Heart left ventricle (tissue), 16 donors: Measurements from ENCODE around the gene SLC5A9. TPM values are rescaled to one million over a fixed set of nuclear protein-coding genes. Genes with fewer than 3 reads are reported as not detected.

Experiments used
- ATAC-seq, 4 donors: fragments of 200-7000 bp; cut with Tn5 transposase; one replicate each; pipeline ENCODE4 v1.9.1; 2020 to 2022; ENCODE audit warnings: moderate library complexity in 4 of 4, mild to moderate bottlenecking in 3 of 4, moderate number of reproducible peaks in 1 of 4
- DNase-seq, 5 donors: peaks; one replicate each; pipeline ENCODE4 v3.0.0-alpha.2; 2020
- H3K27ac ChIP-seq, 12 donors: fragments of 200-600 bp; sonication (generic) in 4 of 12; one replicate each; pipeline versions ENCODE4 v1.5.0 to v1.8.0; 2016 to 2022; ENCODE audit warnings: mild to moderate bottlenecking in 2 of 12
- H3K27me3 ChIP-seq, 9 donors: fragments of 200-600 bp; sonication (generic) in 2 of 9; one replicate each; pipeline versions ENCODE4 v1.5.1 to v1.8.0; 2016 to 2022; ENCODE audit warnings: mild to moderate bottlenecking in 3 of 9
- H3K36me3 ChIP-seq, 9 donors: fragments of 200-600 bp; sonication (generic) in 2 of 9; one replicate each; pipeline versions ENCODE4 v1.5.0 to v1.8.0; 2018 to 2022; ENCODE audit warnings: mild to moderate bottlenecking in 2 of 9
- H3K4me1 ChIP-seq, 12 donors: fragments of 200-600 bp; sonication (generic) in 4 of 12; one replicate each; pipeline versions ENCODE4 v1.5.0 to v1.8.0; 2016 to 2022; ENCODE audit warnings: mild to moderate bottlenecking in 3 of 12
- H3K4me3 ChIP-seq, 12 donors: fragments of 200-600 bp; sonication (generic) in 4 of 12; one replicate each; pipeline versions ENCODE4 v1.5.0 to v1.8.0; 2017 to 2022; ENCODE audit warnings: mild to moderate bottlenecking in 9 of 12, moderate library complexity in 4 of 12
- H3K9me3 ChIP-seq, 12 donors: fragments of 200-600 bp; sonication (generic) in 4 of 12; one replicate each; pipeline versions ENCODE4 v1.5.0 to v1.8.0; 2016 to 2022; ENCODE audit warnings: mild to moderate bottlenecking in 1 of 12
- POLR2A ChIP-seq, 2 donors: fragments of 450-650 bp; IDR thresholded peaks; one replicate each; pipeline ENCODE4 v1.6.1; 2017; ENCODE audit warnings: antibody characterized with exemption in 2 of 2, mild to moderate bottlenecking in 2 of 2, moderate library complexity in 2 of 2
- WGBS, 4 donors: extraction: QIAGEN DNeasy Blood & Tissue Kit in 2 of 4; methylation state at CpG; one replicate each; pipeline versions ENCODE4 v1.1.5 to v1.1.7; 2013 to 2018; 5-methylcytosine and 5-hydroxymethylcytosine counted together
- intact Hi-C, 10 donors: fragments of 100-400 bp; cut with DNase I; formaldehyde crosslinking; loops; one replicate each; pipeline versions ENCODE4 v1.11.1 to v1.14.2; 2022
- polyA plus RNA-seq, 2 donors: library from polyadenylated mRNA; stranded (reverse); fragments of 200-250 nt; gene quantifications; one replicate each; pipeline ENCODE4 v1.2.3, GENCODE V29; 2013
- total RNA-seq, 9 donors: library from RNA; depleted of rRNA in 2 of 9; stranded (reverse); fragments of >200 nt in 2 of 9; fragmentation: NEBNext Ultra II Directional in 3 of 9; extraction: Animal tissue kit (Norgen Biotek cat#: 25700) in 3 of 9; gene quantifications; one replicate each; pipeline versions ENCODE4 v1.1.0 to v1.2.4, GENCODE V29; 2016 to 2023
- TF ChIP-seq, protein P1 (sequence below), 12 donors: fragments of 200-600 bp; sonication (generic) in 4 of 12; IDR thresholded peaks; one replicate each; pipeline versions ENCODE4 v1.5.0 to v1.8.0; 2018 to 2022; ENCODE audit warnings: antibody characterized with exemption in 12 of 12, mild to moderate bottlenecking in 5 of 12
- donor health status: ischemic (EF 13 %, LVEDD 7.1; RV severe dilation, severe dysfunction).
- donor health status: healthy with polysubstance abuse.
- donor health status: DM: no; HTN: yes; CAD: no.
- donor health status: DM: no; HTN: no; CAD: no.
- donor health status: ischemic (EF 25% LVEDD 6.9; RV normal size, moderate dysfunction).
- donor health status: ischemic (EF 25% LVEDD 5.7; RV mildly dilated, moderate dysfunction).
- donor health status: healthy.
- donor health status: DM: yes; HTN: yes; CAD: no.
- donor health status: ischemic (EF 35%, LVEDD 5.7; RV mildly dilated, moderate dysfunction).
- donor health status: nonischemic (EF 11% LVEDD 7.7; RV severe dilation, severe dysfunction).
- donor health status: DM: yes; HTN: yes; CAD: no.
- donor health status: PGD.
- donor health status: ischemic (EF 29% LVEDD 5.4; RV normal size, mild dysfunction).
- donor health status: nonischemic (EF 23%, LVEDD 6.1; RV moderate dilation, normal function).

SLC5A9 gene
- total and polyA plus RNA-seq, 11 donors = 0.04 to 0.67 (median 0.17) TPM; not detected in 3

DNA sequence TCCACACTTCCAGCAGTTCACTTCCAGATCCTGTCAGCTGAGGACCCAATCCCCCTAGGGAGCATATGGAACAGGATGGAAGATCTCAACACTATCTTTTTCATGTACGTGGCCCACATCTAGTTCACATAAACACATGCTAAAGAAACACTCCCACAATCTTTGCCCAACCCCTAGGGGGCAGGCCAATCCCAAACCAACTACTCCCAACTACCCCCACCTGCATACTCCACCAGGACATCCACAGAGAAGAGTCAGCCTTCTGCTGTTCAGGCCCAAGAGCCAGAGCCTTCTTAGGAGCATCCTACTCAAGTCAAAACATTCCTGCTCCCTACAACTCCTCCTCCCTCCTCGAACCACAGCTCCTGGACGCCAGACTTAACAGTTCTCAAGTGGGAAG, 5.6 kb upstream of the SLC5A9 start:
- H3K27ac ChIP-seq = no peak overlapping the region
- 40 to 59% (median 47%) methylated on average over 3 of the region's 3 CpGs for WGBS, 4 donors
- H3K4me1 ChIP-seq = peaks cover 0 to 11% (median 0%) of the 10 kb centered on the region in 12 donors
- intact Hi-C loops = no loop called here
- TF ChIP-seq POLR2A (IDR thresholded peaks at IDR 0.05) = no peak
- TF ChIP-seq, protein P1, sequence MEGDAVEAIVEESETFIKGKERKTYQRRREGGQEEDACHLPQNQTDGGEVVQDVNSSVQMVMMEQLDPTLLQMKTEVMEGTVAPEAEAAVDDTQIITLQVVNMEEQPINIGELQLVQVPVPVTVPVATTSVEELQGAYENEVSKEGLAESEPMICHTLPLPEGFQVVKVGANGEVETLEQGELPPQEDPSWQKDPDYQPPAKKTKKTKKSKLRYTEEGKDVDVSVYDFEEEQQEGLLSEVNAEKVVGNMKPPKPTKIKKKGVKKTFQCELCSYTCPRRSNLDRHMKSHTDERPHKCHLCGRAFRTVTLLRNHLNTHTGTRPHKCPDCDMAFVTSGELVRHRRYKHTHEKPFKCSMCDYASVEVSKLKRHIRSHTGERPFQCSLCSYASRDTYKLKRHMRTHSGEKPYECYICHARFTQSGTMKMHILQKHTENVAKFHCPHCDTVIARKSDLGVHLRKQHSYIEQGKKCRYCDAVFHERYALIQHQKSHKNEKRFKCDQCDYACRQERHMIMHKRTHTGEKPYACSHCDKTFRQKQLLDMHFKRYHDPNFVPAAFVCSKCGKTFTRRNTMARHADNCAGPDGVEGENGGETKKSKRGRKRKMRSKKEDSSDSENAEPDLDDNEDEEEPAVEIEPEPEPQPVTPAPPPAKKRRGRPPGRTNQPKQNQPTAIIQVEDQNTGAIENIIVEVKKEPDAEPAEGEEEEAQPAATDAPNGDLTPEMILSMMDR (IDR thresholded peaks at IDR 0.05) = no peak
- H3K4me3 ChIP-seq = no peak overlapping the region
- H3K9me3 ChIP-seq = no peaks in the 10 kb centered on the region
- ATAC-seq (no peak), DNase-seq (no peak)
- no peaks in the 10 kb centered on the region for H3K36me3 ChIP-seq
- no peaks in the 10 kb centered on the region for H3K27me3 ChIP-seq

DNA sequence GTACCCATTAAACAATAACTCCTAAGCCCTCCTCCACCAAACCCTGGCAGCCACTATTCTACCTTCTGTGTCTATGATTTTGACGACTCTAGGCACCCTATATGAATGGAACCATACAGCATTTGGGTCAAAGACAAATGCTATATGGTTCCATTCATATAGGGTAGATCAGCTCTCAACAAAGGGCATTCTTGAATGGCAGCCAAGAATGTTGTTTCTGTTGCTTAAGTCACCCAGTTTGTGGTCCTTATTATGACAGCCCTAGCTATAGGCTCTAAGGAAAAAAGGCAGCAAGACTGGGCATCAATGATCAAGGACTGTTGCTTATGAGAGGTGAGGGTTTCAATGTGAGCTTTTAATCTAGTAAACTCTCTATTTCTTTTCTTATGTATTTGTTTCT, 4.7 kb upstream of the SLC5A9 start:
- Histone ChIP-seq H3K27ac (no peak overlapping the region), H3K4me3 (no peak overlapping the region), H3K27me3 (no peaks in the 10 kb centered on the region), H3K9me3 (no peaks in the 10 kb centered on the region), H3K4me1 (peaks cover 0 to 11% (median 0%) of the 10 kb centered on the region in 12 donors), H3K36me3 (no peaks in the 10 kb centered on the region)
- no peak for TF ChIP-seq POLR2A (IDR thresholded peaks at IDR 0.05)
- TF ChIP-seq, protein P1 (IDR thresholded peaks at IDR 0.05) = no peak
- no peak for ATAC-seq
- no peak for DNase-seq
- 0 to 89% (median 65%) methylated on average over 1 of the region's 1 CpG for WGBS, 4 donors
- intact Hi-C loops = no loop called here

DNA sequence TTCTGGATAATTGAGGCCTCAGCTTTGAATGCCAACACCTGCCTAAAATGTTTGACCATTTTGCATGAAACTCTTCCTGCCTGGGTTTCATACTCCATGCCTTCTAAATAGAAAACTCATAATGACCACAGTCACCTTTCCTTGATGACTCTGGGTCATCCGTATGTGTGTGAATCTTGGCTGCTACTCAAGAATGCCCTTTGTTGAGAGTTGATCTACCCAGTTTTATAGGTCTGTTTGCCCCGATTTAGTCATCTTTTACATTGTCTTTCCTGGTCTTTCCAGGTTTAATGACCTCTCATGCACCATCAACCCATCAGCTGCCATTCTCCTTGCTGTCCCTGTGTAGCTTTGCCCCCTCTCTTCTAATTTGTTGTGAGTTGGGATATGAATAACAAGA, 2.7 kb upstream of the SLC5A9 start:
- DNase-seq (no peak), ATAC-seq (no peak)
- Histone ChIP-seq H3K27me3 (peaks cover 0 to 5% (median 0%) of the 10 kb centered on the region in 9 donors), H3K4me1 (peaks cover 0 to 9% (median 0%) of the 10 kb centered on the region in 12 donors), H3K4me3 (no peak overlapping the region), H3K9me3 (no peaks in the 10 kb centered on the region), H3K27ac (no peak overlapping the region), H3K36me3 (no peaks in the 10 kb centered on the region)
- intact Hi-C loops = loop anchor here in 1 of 10 donors (10.0 kb wide), 1 partner anchor 1045 kb away; no protein-coding TSS in a partner anchor
- WGBS, 4 donors = 56 to 68% (median 63%) methylated on average over 2 of the region's 2 CpGs
- TF ChIP-seq, protein P1 (IDR thresholded peaks at IDR 0.05) = no peak
- no peak for TF ChIP-seq POLR2A (IDR thresholded peaks at IDR 0.05)

DNA sequence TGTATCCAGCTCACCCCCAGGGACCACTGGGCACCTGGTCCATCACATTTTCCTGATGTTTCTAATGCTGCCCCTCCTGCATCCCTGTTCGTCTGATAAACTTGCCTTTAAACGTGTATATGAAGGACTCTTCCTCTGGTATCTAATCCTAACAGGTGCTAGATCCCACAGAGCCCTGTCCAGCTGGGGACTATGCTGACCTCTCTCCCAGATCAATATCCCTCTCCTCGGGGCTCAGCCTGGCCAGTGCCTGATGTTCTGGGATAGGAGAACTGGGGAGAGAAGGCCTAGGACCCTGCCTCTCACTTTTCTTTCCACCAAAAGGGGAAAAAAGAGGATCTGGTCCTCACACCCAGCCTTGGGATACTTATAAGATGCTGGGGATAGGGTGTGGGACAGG, 1.4 kb upstream of the SLC5A9 start:
- WGBS, 4 donors = 68 to 80% (median 75%) methylated on average over 3 of the region's 3 CpGs
- DNase-seq (no peak), ATAC-seq (no peak)
- Histone ChIP-seq H3K36me3 (no peaks in the 10 kb centered on the region), H3K9me3 (no peaks in the 10 kb centered on the region), H3K4me3 (no peak overlapping the region), H3K27ac (no peak overlapping the region), H3K27me3 (peaks cover 0 to 5% (median 0%) of the 10 kb centered on the region in 9 donors), H3K4me1 (no peaks in the 10 kb centered on the region)
- intact Hi-C loops = loop anchor here in 1 of 10 donors (10.0 kb wide), 1 partner anchor 1046 kb away; no protein-coding TSS in a partner anchor
- TF ChIP-seq, protein P1 (IDR thresholded peaks at IDR 0.05) = no peak
- no peak for TF ChIP-seq POLR2A (IDR thresholded peaks at IDR 0.05)
